ENCODE results near the gene DMXL2.

The DMXL2 gene

GRCh38 chr15:51403946-51404695, 218.4 kb downstream of the DMXL2 start:
- H3K27me3 ChIP-seq (replicated peaks; ENCODE audit: control insufficient read depth, insufficient read depth, low read length), result no peaks in the 10 kb centered on the region
- no peak for TF ChIP-seq CTCF (IDR thresholded peaks at IDR 0.05; ENCODE audit: insufficient read depth, low read length, poor library complexity, severe bottlenecking)
- no peaks in the 10 kb centered on the region for H3K36me3 ChIP-seq (ENCODE audit: control insufficient read depth, insufficient read depth, low read length)
- DNase-seq (ENCODE audit: extremely low read depth, insufficient read length), result no peak
- no peak overlapping the region for H3K4me3 ChIP-seq (replicated peaks; ENCODE audit: low read depth, low read length)

DNA sequence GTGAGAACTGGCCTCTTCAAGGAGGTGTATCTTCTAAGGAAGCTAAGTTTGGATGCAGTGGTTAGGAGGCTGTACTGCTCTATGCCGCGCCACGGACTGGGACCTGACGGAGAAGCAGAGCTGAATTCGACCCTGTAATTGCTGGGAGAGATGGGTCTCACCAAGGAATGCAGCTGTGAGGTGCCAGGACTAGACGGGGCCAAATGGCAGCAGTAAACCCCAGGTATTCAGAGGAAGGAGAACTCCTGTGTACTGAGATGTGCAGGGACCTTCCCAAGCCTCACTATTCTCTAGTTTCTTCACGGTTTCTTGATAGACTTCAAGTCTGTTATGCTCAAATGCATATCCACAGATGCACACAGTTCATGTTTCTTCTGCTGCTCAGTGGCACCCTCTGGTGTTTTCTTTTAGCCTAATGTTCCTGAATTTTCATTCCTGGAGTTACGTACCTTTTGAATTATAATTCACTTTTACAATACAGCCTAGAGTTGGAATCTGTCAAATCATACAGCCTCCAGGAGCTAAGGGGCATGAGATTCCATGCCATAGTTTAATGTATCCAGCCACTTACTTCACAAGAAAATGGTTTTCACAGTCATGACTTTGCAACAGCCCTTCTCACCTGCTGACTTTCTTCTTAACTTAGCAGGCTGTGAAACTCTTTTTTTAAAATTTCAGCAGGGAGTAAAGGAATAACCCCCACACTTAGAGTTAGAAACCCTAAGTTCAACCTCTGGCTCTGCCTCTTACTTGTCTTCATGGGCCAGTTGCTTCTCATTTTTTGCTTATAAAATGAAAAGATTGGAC, 219.3 kb downstream of the DMXL2 start:
- H3K36me3 ChIP-seq (ENCODE audit: control insufficient read depth, insufficient read depth, low read length), result no peaks in the 10 kb centered on the region
- H3K27me3 ChIP-seq (replicated peaks; ENCODE audit: control insufficient read depth, insufficient read depth, low read length), result no peaks in the 10 kb centered on the region
- peak; percentile 68 for TF ChIP-seq CTCF (IDR thresholded peaks at IDR 0.05; ENCODE audit: insufficient read depth, low read length, poor library complexity, severe bottlenecking)
- no peak for DNase-seq (ENCODE audit: extremely low read depth, insufficient read length)
- no peak overlapping the region for H3K4me3 ChIP-seq (replicated peaks; ENCODE audit: low read depth, low read length)

DNA sequence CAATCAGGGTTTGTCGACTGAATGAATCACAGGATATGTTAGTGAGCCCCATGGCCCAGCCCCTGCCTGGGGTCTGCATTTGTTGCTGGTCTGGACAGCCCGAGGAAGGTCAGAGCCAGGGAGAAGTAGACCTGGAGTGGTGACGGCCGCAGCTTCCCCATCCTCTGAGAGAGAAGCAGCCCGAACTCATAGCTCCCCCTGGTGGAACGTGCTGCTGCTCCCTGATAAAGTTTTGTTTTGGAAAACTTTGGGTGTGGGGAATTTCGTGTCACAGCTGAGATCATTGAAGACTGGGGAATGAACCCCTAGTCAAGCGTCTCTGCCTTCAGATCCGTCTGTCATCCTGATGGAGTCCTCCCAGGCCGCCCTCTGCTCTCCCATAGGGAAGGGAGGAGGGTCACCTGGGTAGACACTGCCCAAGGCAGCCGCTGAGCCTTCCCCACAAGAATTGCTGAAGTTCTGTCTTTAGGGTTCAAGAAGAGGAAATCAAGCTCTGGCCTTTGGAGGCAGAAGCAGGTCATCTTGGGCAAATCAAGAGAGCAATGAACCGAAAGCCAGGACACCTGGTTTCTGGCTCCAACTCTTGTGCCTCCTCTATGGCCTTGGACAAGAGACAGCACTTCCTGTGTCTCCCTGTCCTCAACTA, 220.6 kb downstream of the DMXL2 start:
- TF ChIP-seq CTCF (IDR thresholded peaks at IDR 0.05; ENCODE audit: insufficient read depth, low read length, poor library complexity, severe bottlenecking), result peak; percentile 88
- Histone ChIP-seq H3K27me3 (replicated peaks; ENCODE audit: control insufficient read depth, insufficient read depth, low read length) (peaks cover under 1% of the 10 kb centered on the region), H3K4me3 (replicated peaks; ENCODE audit: low read depth, low read length) (no peak overlapping the region), H3K36me3 (ENCODE audit: control insufficient read depth, insufficient read depth, low read length) (no peaks in the 10 kb centered on the region)
- DNase-seq (ENCODE audit: extremely low read depth, insufficient read length), result no peak

GRCh38 chr15:51401051-51401780, 221.4 kb downstream of the DMXL2 start:
- H3K27me3 ChIP-seq (replicated peaks; ENCODE audit: control insufficient read depth, insufficient read depth, low read length), result peaks cover 2% of the 10 kb centered on the region
- TF ChIP-seq CTCF (IDR thresholded peaks at IDR 0.05; ENCODE audit: insufficient read depth, low read length, poor library complexity, severe bottlenecking), result no peak
- H3K4me3 ChIP-seq (replicated peaks; ENCODE audit: low read depth, low read length), result no peak overlapping the region
- DNase-seq (ENCODE audit: extremely low read depth, insufficient read length), result no peak
- H3K36me3 ChIP-seq (ENCODE audit: control insufficient read depth, insufficient read depth, low read length), result no peaks in the 10 kb centered on the region

GRCh38 chr15:51398626-51399025, 223.9 kb downstream of the DMXL2 start:
- Histone ChIP-seq H3K36me3 (ENCODE audit: control insufficient read depth, insufficient read depth, low read length) (no peaks in the 10 kb centered on the region), H3K4me3 (replicated peaks; ENCODE audit: low read depth, low read length) (no peak overlapping the region), H3K27me3 (replicated peaks; ENCODE audit: control insufficient read depth, insufficient read depth, low read length) (peaks cover 2% of the 10 kb centered on the region)
- TF ChIP-seq CTCF (IDR thresholded peaks at IDR 0.05; ENCODE audit: insufficient read depth, low read length, poor library complexity, severe bottlenecking), result no peak
- DNase-seq (ENCODE audit: extremely low read depth, insufficient read length), result no peak
